Islet of Langerhans (tissue), 1 donor: ENCODE measurements around the gene SINHCAF.

ENCODE experiments used
- FAIRE-seq: peaks from one replicate; lab custom pipeline; 2011; peaks lifted over from hg19 to GRCh38; lab: Jason Lieb, UNC

Gene SINHCAF

GRCh38 chr12:31231611-31232360, 94.2 kb downstream of the SINHCAF start:
- FAIRE-seq = no peak
